Cardiac muscle cell (in vitro differentiated cells and primary cell): Measurements from ENCODE around the gene OPHN1. TPM values are rescaled to one million over a fixed set of nuclear protein-coding genes. Genes with fewer than 3 reads are reported as not detected.

ENCODE experiments used
- DNase-seq, 2 donors: peaks; one replicate each; pipeline versions ENCODE4 v3.0.0 to v3.0.0-alpha.2; 2010 to 2017; ENCODE audit warnings: low read depth in 1 of 2, low spot score in 1 of 2
- H3K27ac ChIP-seq: fragments of 200-600 bp; sonication (generic); 2 replicates; pipeline ENCODE4 v1.5.1; 2016
- H3K27me3 ChIP-seq: fragments of 200-600 bp; sonication (generic); 2 replicates; pipeline ENCODE4 v1.6.0; 2016; ENCODE audit warnings: control low read depth
- H3K36me3 ChIP-seq: fragments of 200-600 bp; sonication (generic); 2 replicates; pipeline ENCODE4 v1.5.1; 2016; ENCODE audit warnings: control low read depth
- H3K4me1 ChIP-seq: fragments of 200-600 bp; sonication (generic); 2 replicates; pipeline ENCODE4 v1.8.1; 2017; ENCODE audit warnings: low read depth, mild to moderate bottlenecking, mixed run types
- H3K4me3 ChIP-seq: fragments of 200-600 bp; sonication (generic); 2 replicates; pipeline ENCODE4 v1.5.1; 2016; ENCODE audit warnings: mild to moderate bottlenecking
- H3K9me3 ChIP-seq: fragments of 200-600 bp; sonication (generic); 2 replicates; pipeline ENCODE4 v1.5.1; 2017; ENCODE audit warnings: low read depth, mild to moderate bottlenecking, control low read depth
- polyA plus RNA-seq: library from polyadenylated mRNA; unstranded; fragments of >200 nt; fragmentation: Nextera tagmentation; extraction: Ambion mirVana; gene quantifications from 2 replicates; pipeline ENCODE4 v1.2.1, GENCODE V29; 2016
- total RNA-seq: library from RNA; depleted of rRNA; stranded (reverse); fragments of >200 nt; gene quantifications from 2 replicates; pipeline ENCODE4 v1.2.3, GENCODE V29; 2016
- TF ChIP-seq, protein P1 (sequence below): IDR thresholded peaks from 2 replicates; pipeline ENCODE4 v1.5.1; 2012; ENCODE audit warnings: low read depth, mild to moderate bottlenecking, low read length

The OPHN1 gene
- total and polyA plus RNA-seq, 2 experiments from 2014 or later = 2.4 to 4.7 TPM

DNA sequence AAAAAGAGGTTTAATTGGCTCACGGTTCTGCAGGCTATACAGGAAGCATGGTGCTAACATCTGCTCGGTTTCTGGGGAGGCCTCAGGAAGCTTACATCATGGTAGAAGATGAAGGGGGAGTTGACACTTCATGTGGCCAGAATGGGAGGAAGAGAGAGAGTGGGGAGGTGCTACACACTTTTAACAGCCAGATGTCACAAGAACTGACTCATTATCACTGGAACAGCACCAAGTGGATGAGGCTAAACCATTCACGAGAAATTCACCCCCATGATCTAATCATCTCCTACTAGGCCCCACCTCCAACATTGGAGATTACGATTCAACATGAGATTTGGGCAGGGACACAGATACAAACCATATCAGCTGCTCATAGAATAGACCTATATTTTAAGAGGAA is 255.8 kb downstream of the OPHN1 start:
- H3K27me3 ChIP-seq = no peaks in the 10 kb centered on the region
- H3K9me3 ChIP-seq = no peaks in the 10 kb centered on the region
- no peaks in the 10 kb centered on the region for H3K4me1 ChIP-seq
- DNase-seq = peak in 1 of 2 donors; percentile 9
- TF ChIP-seq, protein P1, sequence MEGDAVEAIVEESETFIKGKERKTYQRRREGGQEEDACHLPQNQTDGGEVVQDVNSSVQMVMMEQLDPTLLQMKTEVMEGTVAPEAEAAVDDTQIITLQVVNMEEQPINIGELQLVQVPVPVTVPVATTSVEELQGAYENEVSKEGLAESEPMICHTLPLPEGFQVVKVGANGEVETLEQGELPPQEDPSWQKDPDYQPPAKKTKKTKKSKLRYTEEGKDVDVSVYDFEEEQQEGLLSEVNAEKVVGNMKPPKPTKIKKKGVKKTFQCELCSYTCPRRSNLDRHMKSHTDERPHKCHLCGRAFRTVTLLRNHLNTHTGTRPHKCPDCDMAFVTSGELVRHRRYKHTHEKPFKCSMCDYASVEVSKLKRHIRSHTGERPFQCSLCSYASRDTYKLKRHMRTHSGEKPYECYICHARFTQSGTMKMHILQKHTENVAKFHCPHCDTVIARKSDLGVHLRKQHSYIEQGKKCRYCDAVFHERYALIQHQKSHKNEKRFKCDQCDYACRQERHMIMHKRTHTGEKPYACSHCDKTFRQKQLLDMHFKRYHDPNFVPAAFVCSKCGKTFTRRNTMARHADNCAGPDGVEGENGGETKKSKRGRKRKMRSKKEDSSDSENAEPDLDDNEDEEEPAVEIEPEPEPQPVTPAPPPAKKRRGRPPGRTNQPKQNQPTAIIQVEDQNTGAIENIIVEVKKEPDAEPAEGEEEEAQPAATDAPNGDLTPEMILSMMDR = no peak
- H3K4me3 ChIP-seq = no peak overlapping the region
- H3K27ac ChIP-seq = no peak overlapping the region
- no peaks in the 10 kb centered on the region for H3K36me3 ChIP-seq

DNA sequence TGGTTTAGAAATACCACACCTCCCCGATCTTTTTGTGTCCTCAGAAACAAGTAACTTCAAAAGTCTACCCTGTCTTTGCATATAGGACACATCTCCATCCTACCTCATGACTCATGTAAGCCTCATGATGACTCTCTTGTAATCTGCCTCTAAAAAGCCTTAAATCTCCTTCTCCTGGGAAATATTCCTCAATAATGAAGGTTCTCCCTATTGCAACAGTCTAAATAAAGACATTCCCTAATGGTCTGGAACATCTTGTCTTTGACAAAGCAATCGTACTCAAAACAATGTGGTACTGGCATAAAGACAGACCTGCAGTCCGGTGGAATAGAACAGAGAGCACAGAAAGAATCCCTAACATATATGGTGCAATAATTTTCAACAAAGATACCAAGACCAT is 257.7 kb downstream of the OPHN1 start:
- Histone ChIP-seq H3K4me3 (no peak overlapping the region), H3K9me3 (no peaks in the 10 kb centered on the region), H3K36me3 (no peaks in the 10 kb centered on the region), H3K4me1 (no peaks in the 10 kb centered on the region), H3K27me3 (no peaks in the 10 kb centered on the region), H3K27ac (no peak overlapping the region)
- TF ChIP-seq, protein P1 = no peak
- peak in 1 of 2 donors; percentile 30 for DNase-seq

DNA sequence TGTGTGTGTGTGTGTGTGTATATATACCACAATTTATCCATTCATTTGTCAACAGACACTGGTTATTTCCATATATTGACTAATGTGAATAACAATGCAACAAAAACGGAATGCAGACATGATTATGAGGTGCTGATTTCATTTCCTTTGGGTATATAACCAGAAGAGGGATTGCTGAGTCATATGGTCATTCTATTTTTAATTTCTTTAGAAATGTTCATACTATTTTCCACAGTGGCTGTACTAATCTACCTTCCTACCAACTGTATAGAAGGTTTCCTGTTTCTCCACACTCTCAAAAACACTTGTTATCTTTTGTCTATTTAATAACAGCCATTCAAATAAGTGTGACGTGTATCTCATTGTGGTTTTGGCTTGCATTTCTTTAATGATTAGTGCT is 269.9 kb downstream of the OPHN1 start:
- peak in 1 of 2 donors; percentile 36 for DNase-seq
- Histone ChIP-seq H3K9me3 (no peaks in the 10 kb centered on the region), H3K36me3 (no peaks in the 10 kb centered on the region), H3K4me3 (no peak overlapping the region), H3K27me3 (no peaks in the 10 kb centered on the region), H3K27ac (no peak overlapping the region), H3K4me1 (no peaks in the 10 kb centered on the region)
- TF ChIP-seq, protein P1 = no peak

DNA sequence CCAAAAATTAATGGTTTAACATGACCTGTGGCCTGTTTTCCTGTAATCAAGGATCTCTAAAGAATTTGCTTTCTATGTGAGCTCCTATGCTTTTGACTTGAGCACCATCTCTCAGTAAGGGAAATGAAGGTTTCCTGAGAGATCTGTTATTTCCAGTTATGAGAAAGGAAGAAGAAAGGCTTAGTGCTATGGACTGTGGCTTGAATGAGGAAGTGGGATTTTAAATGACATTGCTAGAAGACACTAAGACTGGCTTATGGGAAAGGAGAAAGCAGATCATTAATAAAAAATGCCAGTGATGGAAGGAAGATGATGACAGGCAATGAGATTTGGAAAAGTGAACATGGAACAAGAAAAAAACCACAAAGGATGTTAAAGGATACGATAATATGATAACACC is 285.4 kb downstream of the OPHN1 start:
- H3K4me1 ChIP-seq = no peaks in the 10 kb centered on the region
- DNase-seq = no peak

DNA sequence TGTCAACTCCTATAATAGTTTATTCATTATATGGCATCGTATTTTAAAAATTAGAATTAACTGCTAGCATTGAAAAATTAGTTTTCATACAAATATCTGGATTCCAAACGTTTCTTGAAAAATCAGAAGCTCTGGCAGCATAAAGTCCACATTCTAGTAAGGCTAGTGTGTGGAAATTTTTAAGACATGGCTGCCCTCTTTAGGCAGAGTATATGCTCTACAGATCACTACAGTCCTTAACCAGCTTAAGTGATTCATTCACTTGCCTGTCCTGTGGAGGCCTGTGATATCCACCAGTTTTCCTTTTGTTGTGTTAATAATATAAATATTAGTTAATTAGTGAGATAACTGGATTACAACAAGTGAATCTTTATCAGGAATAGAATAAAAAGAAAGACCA is 287.2 kb downstream of the OPHN1 start:
- Histone ChIP-seq H3K27ac (no peak overlapping the region), H3K36me3 (no peaks in the 10 kb centered on the region), H3K4me3 (no peak overlapping the region), H3K9me3 (no peaks in the 10 kb centered on the region), H3K4me1 (no peaks in the 10 kb centered on the region), H3K27me3 (no peaks in the 10 kb centered on the region)
- TF ChIP-seq, protein P1 = peak; percentile 50
- peak; percentile 35 to 67 for DNase-seq

More for the DNA sequence above, 285.4 kb downstream of the OPHN1 start:
- Histone ChIP-seq H3K9me3 (no peaks in the 10 kb centered on the region), H3K27me3 (no peaks in the 10 kb centered on the region), H3K36me3 (no peaks in the 10 kb centered on the region), H3K4me3 (no peak overlapping the region), H3K27ac (no peak overlapping the region)
- TF ChIP-seq, protein P1 = no peak

DNA sequence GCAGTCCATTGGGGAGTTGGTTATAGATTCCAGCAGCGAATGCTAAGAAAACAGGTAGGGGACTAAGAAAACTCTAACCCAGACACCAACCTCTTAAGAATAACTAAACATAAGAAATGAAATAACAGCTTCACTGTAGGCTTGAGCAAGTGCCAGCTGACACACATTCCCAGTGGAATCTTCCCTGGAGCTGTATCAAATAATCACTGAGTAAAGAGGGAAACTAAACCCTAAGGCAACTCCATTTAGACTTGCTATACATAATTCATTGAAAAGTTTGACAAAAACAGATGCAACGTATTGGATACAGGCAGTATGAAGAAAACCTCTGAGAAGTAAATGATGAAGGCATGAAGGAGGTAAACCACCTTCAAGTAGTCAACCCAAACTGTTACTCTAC is 293.5 kb downstream of the OPHN1 start:
- Histone ChIP-seq H3K27ac (no peak overlapping the region), H3K27me3 (no peaks in the 10 kb centered on the region), H3K4me1 (no peaks in the 10 kb centered on the region), H3K9me3 (no peaks in the 10 kb centered on the region), H3K36me3 (no peaks in the 10 kb centered on the region), H3K4me3 (no peak overlapping the region)
- no peak for DNase-seq
- TF ChIP-seq, protein P1 = no peak
